PFSK-1 (cell line): Measurements from ENCODE around the gene RIMS1.

Experiments
- FOXP2 ChIP-seq: optimal IDR thresholded peaks from 2 replicates; pipeline ENCODE3; 2011; ENCODE audit warnings: borderline replicate concordance, control low read depth, inconsistent platforms; ENCODE audit not compliant: insufficient read depth; ENCODE audit errors: extremely low read length, extremely low read depth
- POLR2AphosphoS5 ChIP-seq: IDR thresholded peaks from 2 replicates; pipeline ENCODE4 v1.6.1; 2012; ENCODE audit warnings: low read depth, mild to moderate bottlenecking, control low read depth, low read length, moderate library complexity
- REST ChIP-seq, 2 experiments: IDR thresholded peaks; 2 replicates each; pipeline versions ENCODE4 v1.6.1 to v1.8.0; 2011 to 2012; ENCODE audit warnings: low read depth in 2 of 2, low read length in 2 of 2, control low read depth in 1 of 2, inconsistent platforms in 1 of 2, mild to moderate bottlenecking in 1 of 2, moderate library complexity in 1 of 2; ENCODE audit not compliant: insufficient read depth in 1 of 2
- SIN3A ChIP-seq: IDR thresholded peaks from 2 replicates; pipeline ENCODE4 v1.6.1; 2012; ENCODE audit warnings: mild to moderate bottlenecking, low read length, moderate library complexity, borderline replicate concordance; ENCODE audit not compliant: insufficient read depth
- TAF1 ChIP-seq: IDR thresholded peaks from 2 replicates; pipeline ENCODE4 v1.6.1; 2012; ENCODE audit warnings: low read length, control low read depth, borderline replicate concordance; ENCODE audit not compliant: insufficient read depth

RIMS1 gene

GRCh38 chr6:72374857-72375256 is 488.5 kb downstream of the RIMS1 start:
- no peak for TF ChIP-seq POLR2AphosphoS5
- TF ChIP-seq REST (IDR thresholded peaks at IDR 0.05; ENCODE audit: insufficient read depth in 1 of 2, low read depth in 2 of 2, low read length in 2 of 2) = no peak
- TF ChIP-seq TAF1 = no peak
- no peak for TF ChIP-seq FOXP2
- TF ChIP-seq SIN3A = no peak

GRCh38 chr6:72376736-72377135 is 490.4 kb downstream of the RIMS1 start:
- TF ChIP-seq REST (IDR thresholded peaks at IDR 0.05; ENCODE audit: insufficient read depth in 1 of 2, low read depth in 2 of 2, low read length in 2 of 2) = no peak
- no peak for TF ChIP-seq TAF1
- TF ChIP-seq FOXP2 = no peak
- no peak for TF ChIP-seq SIN3A
- no peak for TF ChIP-seq POLR2AphosphoS5

GRCh38 chr6:72381076-72381475 is 494.7 kb downstream of the RIMS1 start:
- TF ChIP-seq FOXP2 (no peak), TAF1 (no peak), POLR2AphosphoS5 (no peak), SIN3A (no peak), REST (IDR thresholded peaks at IDR 0.05; ENCODE audit: insufficient read depth in 1 of 2, low read depth in 2 of 2, low read length in 2 of 2) (no peak)

GRCh38 chr6:72382602-72383529 is 496.5 kb downstream of the RIMS1 start:
- TF ChIP-seq POLR2AphosphoS5 (no peak), TAF1 (no peak), SIN3A (no peak), REST (IDR thresholded peaks at IDR 0.05; ENCODE audit: insufficient read depth in 1 of 2, low read depth in 2 of 2, low read length in 2 of 2) (no peak), FOXP2 (no peak)
